Ramos (cell line): ENCODE data around the gene CCDC78.

ENCODE experiments used
- in situ Hi-C: fragments of 300-500 bp; cut with MboI; formaldehyde crosslinking; loops from one replicate; pipeline ENCODE4 v1.14.3; 2022; ENCODE audit warnings: low sequenced_read_pairs; ENCODE audit not compliant: unreplicated experiment

The CCDC78 gene

DNA sequence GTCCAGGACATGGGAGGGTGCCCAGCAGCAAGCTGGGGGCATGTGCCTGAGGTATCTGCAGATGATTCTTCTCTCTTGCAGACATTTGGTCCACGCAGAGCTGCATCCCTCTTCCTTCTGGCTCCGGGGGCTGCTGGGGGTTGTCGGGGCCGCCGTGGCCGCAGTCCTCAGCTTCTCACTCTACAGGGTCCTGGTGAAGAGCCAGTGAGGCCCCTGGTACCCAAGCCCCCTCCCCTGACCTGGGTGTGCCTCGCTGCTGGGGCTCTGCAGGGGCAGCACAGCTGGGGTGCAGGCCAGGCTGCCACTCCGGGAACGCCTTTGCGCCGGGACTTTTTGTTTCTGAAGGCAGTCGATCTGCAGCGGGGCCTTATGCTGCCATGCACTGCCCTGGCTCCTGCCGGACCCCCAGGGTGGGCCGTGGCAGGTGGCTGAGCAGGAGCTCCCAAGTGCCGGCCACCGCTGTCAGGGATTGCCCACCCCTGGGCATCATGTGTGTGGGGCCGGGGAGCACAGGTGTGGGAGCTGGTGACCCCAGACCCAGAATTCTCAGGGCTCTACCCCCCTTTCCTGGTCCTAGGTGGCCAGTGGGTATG lies 52.7 kb downstream of the CCDC78 start:
- in situ Hi-C loops: no loop called here

DNA sequence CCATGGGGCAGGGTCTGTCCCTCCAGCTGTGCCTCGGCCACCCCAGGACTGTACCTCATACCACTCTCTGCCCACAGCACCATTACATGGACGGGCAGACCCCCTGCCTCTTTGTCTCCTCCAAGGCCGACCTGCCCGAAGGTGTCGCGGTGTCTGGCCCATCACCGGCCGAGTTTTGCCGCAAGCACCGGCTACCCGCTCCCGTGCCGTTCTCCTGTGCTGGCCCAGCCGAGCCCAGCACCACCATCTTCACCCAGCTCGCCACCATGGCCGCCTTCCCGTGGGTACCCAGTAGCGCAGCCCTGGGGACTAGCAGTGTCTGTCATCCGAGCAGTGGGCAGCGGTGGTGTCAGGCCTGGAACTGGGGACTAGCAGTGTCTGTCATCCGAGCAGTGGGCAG lies 53.4 kb downstream of the CCDC78 start:
- in situ Hi-C loops: no loop called here
